Psoas muscle (tissue), 8 donors: Measurements from ENCODE around the gene MAP3K9. TPM values are rescaled to one million over a fixed set of nuclear protein-coding genes. Genes with fewer than 3 reads are reported as not detected.

Experiments
- ATAC-seq, 4 donors: fragments of 200-7000 bp; cut with Tn5 transposase; one replicate each; pipeline ENCODE4 v1.9.1; 2020; ENCODE audit warnings: moderate library complexity in 3 of 4, mild to moderate bottlenecking in 2 of 4
- DNase-seq, 2 donors: peaks; one replicate each; pipeline ENCODE4 v3.0.0-alpha.2; 2020
- H3K27ac ChIP-seq: fragments of 200-600 bp; one replicate; pipeline ENCODE4 v1.8.0; 2022
- H3K27me3 ChIP-seq, 3 donors: fragments of 200-600 bp in 1 of 3; one replicate each; pipeline versions ENCODE4 v1.6.1 to v1.8.0; 2013 to 2022; ENCODE audit warnings: low read length in 2 of 3, mild to moderate bottlenecking in 2 of 3, moderate library complexity in 1 of 3; ENCODE audit not compliant: insufficient read depth in 3 of 3
- H3K36me3 ChIP-seq, 2 donors: fragments of 200-600 bp in 1 of 2; one replicate each; pipeline versions ENCODE4 v1.6.1 to v1.8.0; 2013 to 2022; ENCODE audit warnings: low read depth in 1 of 2, mild to moderate bottlenecking in 1 of 2, moderate library complexity in 1 of 2; ENCODE audit not compliant: insufficient read depth in 1 of 2
- H3K4me1 ChIP-seq: fragments of 200-600 bp; one replicate; pipeline ENCODE4 v1.8.0; 2022
- H3K4me3 ChIP-seq: fragments of 200-600 bp; one replicate; pipeline ENCODE4 v1.8.0; 2022; ENCODE audit warnings: mild to moderate bottlenecking
- H3K9me3 ChIP-seq: fragments of 200-600 bp; one replicate; pipeline ENCODE4 v1.8.0; 2022
- CTCF ChIP-seq: fragments of 200-600 bp; IDR thresholded peaks from one replicate; pipeline ENCODE4 v1.8.0; 2022; ENCODE audit warnings: antibody characterized with exemption
- WGBS, 3 donors: extraction: QIAGEN DNeasy Blood & Tissue Kit; methylation state at CpG; one replicate each; pipeline versions ENCODE4 v1.1.6 to v1.1.7; 2013; 5-methylcytosine and 5-hydroxymethylcytosine counted together
- intact Hi-C, 2 donors: fragments of 100-400 bp; cut with DNase I; formaldehyde crosslinking; loops; one replicate each; pipeline versions ENCODE4 v1.11.0 to v1.14.2; 2022
- polyA plus RNA-seq, 3 donors: library from polyadenylated mRNA; stranded (reverse); fragments of 200-250 nt; gene quantifications; one replicate each; pipeline ENCODE4 v1.2.3, GENCODE V29; 2013
- total RNA-seq, 4 donors: library from RNA; stranded (reverse); fragmentation: NEBNext Ultra II Directional in 2 of 4; extraction: Animal tissue kit (Norgen Biotek cat#: 25700) in 2 of 4; gene quantifications; one replicate each; pipeline versions ENCODE4 v1.2.1 to v1.2.4, GENCODE V29; 2021 to 2023
- donor health status: healthy with polysubstance abuse.
- donor health status: DM: no; HTN: no; CAD: no; lungs with moderate emphysema.
- donor health status: Bipolar disorder and iron deficiency.
- donor health status: healthy.
- donor health status: DM: yes; HTN: yes; CAD: no.
- donor health status: DM: no; HTN: no; CAD: no.
- donor health status: DM: no; HTN: no; CAD: no.
- donor health status: DM: yes; HTN: yes; CAD: no.

MAP3K9 gene
- total and polyA plus RNA-seq, 7 donors: 0.44 to 4.3 (median 2.1) TPM

- no peak overlapping the region for H3K4me3 ChIP-seq
- no peaks in the 10 kb centered on the region for H3K9me3 ChIP-seq
- intact Hi-C loops: no loop called here
- WGBS, 3 donors: 58 to 65% (median 65%) methylated on average over 9 of the region's 9 CpGs
- no peak for ATAC-seq
- H3K4me1 ChIP-seq: peaks cover 28% of the 10 kb centered on the region
- no peaks in the 10 kb centered on the region for H3K27me3 ChIP-seq
- no peak for DNase-seq
- TF ChIP-seq CTCF: no peak
- no peaks in the 10 kb centered on the region for H3K36me3 ChIP-seq
- no peak overlapping the region for H3K27ac ChIP-seq
Observed at GRCh38 chr14:70792939-70793338, 16.4 kb downstream of the MAP3K9 start.

GRCh38 chr14:70791971-70792370 is 17.3 kb downstream of the MAP3K9 start:
- Histone ChIP-seq H3K9me3 (no peaks in the 10 kb centered on the region), H3K36me3 (no peaks in the 10 kb centered on the region), H3K4me1 (peaks cover 28% of the 10 kb centered on the region), H3K27me3 (no peaks in the 10 kb centered on the region), H3K4me3 (no peak overlapping the region), H3K27ac (no peak overlapping the region)
- WGBS, 3 donors: 87 to 93% (median 91%) methylated on average over 7 of the region's 7 CpGs
- DNase-seq: no peak
- intact Hi-C loops: no loop called here
- TF ChIP-seq CTCF: no peak
- no peak for ATAC-seq

- WGBS, 3 donors: 65 to 66% (median 66%) methylated on average over 4 of the region's 4 CpGs
- Histone ChIP-seq H3K4me1 (peaks cover 28% of the 10 kb centered on the region), H3K27me3 (no peaks in the 10 kb centered on the region), H3K9me3 (no peaks in the 10 kb centered on the region), H3K4me3 (no peak overlapping the region), H3K27ac (no peak overlapping the region), H3K36me3 (no peaks in the 10 kb centered on the region)
- intact Hi-C loops: no loop called here
- DNase-seq (no peak), ATAC-seq (no peak)
- no peak for TF ChIP-seq CTCF
Observed at GRCh38 chr14:70789961-70790360, 19.4 kb downstream of the MAP3K9 start.

- intact Hi-C loops: no loop called here
- H3K27me3 ChIP-seq: no peaks in the 10 kb centered on the region
- no peak for ATAC-seq
- no peak for TF ChIP-seq CTCF
- H3K4me1 ChIP-seq: peaks cover 28% of the 10 kb centered on the region
- no peaks in the 10 kb centered on the region for H3K36me3 ChIP-seq
- no peak for DNase-seq
- no peaks in the 10 kb centered on the region for H3K9me3 ChIP-seq
- H3K27ac ChIP-seq: peak overlapping the region; percentile 1
- H3K4me3 ChIP-seq: peak overlapping the region; percentile 12
- WGBS, 3 donors: 15 to 22% (median 17%) methylated on average over 4 of the region's 4 CpGs
Observed at GRCh38 chr14:70789361-70789760, 20.0 kb downstream of the MAP3K9 start.

DNA sequence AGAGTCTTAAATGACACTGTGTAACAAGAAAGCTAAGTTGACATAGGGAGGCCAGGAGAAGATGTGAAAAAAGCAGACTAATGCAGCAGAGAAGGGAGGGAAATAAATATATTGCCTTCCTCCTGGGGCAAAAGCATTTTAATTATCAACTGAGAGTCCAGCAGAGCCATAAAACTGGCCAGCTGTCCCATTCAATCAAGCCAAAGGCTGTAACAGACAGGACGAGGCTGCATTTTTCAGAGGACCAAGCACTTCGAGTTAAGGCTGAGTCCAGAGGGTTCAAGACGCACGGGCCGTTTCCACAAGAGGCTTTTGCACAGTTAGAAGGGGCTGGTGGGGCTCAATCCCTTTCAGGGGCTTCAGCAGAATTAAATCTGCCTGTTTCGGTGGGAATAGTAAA is 20.4 kb downstream of the MAP3K9 start:
- no peaks in the 10 kb centered on the region for H3K27me3 ChIP-seq
- no peaks in the 10 kb centered on the region for H3K36me3 ChIP-seq
- intact Hi-C loops: no loop called here
- peak in 3 of 4 donors; percentile 45 to 61 (median 51) for ATAC-seq
- peaks cover 26% of the 10 kb centered on the region for H3K4me1 ChIP-seq
- WGBS, 3 donors: 8 to 14% (median 12%) methylated on average over 6 of the region's 6 CpGs
- peak overlapping the region; percentile 1 for H3K27ac ChIP-seq
- no peak for TF ChIP-seq CTCF
- peak overlapping the region; percentile 12 for H3K4me3 ChIP-seq
- no peaks in the 10 kb centered on the region for H3K9me3 ChIP-seq
- no peak for DNase-seq
